Heart left ventricle (tissue), 16 donors: ENCODE results near the gene SLC35G6. TPM values are rescaled to one million over a fixed set of nuclear protein-coding genes. Genes with fewer than 3 reads are reported as not detected.

ENCODE experiments used
- ATAC-seq, 4 donors: fragments of 200-7000 bp; cut with Tn5 transposase; one replicate each; pipeline ENCODE4 v1.9.1; 2020 to 2022; ENCODE audit warnings: moderate library complexity in 4 of 4, mild to moderate bottlenecking in 3 of 4, moderate number of reproducible peaks in 1 of 4
- DNase-seq, 5 donors: peaks; one replicate each; pipeline ENCODE4 v3.0.0-alpha.2; 2020
- H3K27ac ChIP-seq, 12 donors: fragments of 200-600 bp; sonication (generic) in 4 of 12; one replicate each; pipeline versions ENCODE4 v1.5.0 to v1.8.0; 2016 to 2022; ENCODE audit warnings: mild to moderate bottlenecking in 2 of 12
- H3K27me3 ChIP-seq, 9 donors: fragments of 200-600 bp; sonication (generic) in 2 of 9; one replicate each; pipeline versions ENCODE4 v1.5.1 to v1.8.0; 2016 to 2022; ENCODE audit warnings: mild to moderate bottlenecking in 3 of 9
- H3K36me3 ChIP-seq, 9 donors: fragments of 200-600 bp; sonication (generic) in 2 of 9; one replicate each; pipeline versions ENCODE4 v1.5.0 to v1.8.0; 2018 to 2022; ENCODE audit warnings: mild to moderate bottlenecking in 2 of 9
- H3K4me1 ChIP-seq, 12 donors: fragments of 200-600 bp; sonication (generic) in 4 of 12; one replicate each; pipeline versions ENCODE4 v1.5.0 to v1.8.0; 2016 to 2022; ENCODE audit warnings: mild to moderate bottlenecking in 3 of 12
- H3K4me3 ChIP-seq, 12 donors: fragments of 200-600 bp; sonication (generic) in 4 of 12; one replicate each; pipeline versions ENCODE4 v1.5.0 to v1.8.0; 2017 to 2022; ENCODE audit warnings: mild to moderate bottlenecking in 9 of 12, moderate library complexity in 4 of 12
- H3K9me3 ChIP-seq, 12 donors: fragments of 200-600 bp; sonication (generic) in 4 of 12; one replicate each; pipeline versions ENCODE4 v1.5.0 to v1.8.0; 2016 to 2022; ENCODE audit warnings: mild to moderate bottlenecking in 1 of 12
- POLR2A ChIP-seq, 2 donors: fragments of 450-650 bp; IDR thresholded peaks; one replicate each; pipeline ENCODE4 v1.6.1; 2017; ENCODE audit warnings: antibody characterized with exemption in 2 of 2, mild to moderate bottlenecking in 2 of 2, moderate library complexity in 2 of 2
- WGBS, 4 donors: extraction: QIAGEN DNeasy Blood & Tissue Kit in 2 of 4; methylation state at CpG; one replicate each; pipeline versions ENCODE4 v1.1.5 to v1.1.7; 2013 to 2018; 5-methylcytosine and 5-hydroxymethylcytosine counted together
- intact Hi-C, 10 donors: fragments of 100-400 bp; cut with DNase I; formaldehyde crosslinking; loops; one replicate each; pipeline versions ENCODE4 v1.11.1 to v1.14.2; 2022
- polyA plus RNA-seq, 2 donors: library from polyadenylated mRNA; stranded (reverse); fragments of 200-250 nt; gene quantifications; one replicate each; pipeline ENCODE4 v1.2.3, GENCODE V29; 2013
- total RNA-seq, 9 donors: library from RNA; depleted of rRNA in 2 of 9; stranded (reverse); fragments of >200 nt in 2 of 9; fragmentation: NEBNext Ultra II Directional in 3 of 9; extraction: Animal tissue kit (Norgen Biotek cat#: 25700) in 3 of 9; gene quantifications; one replicate each; pipeline versions ENCODE4 v1.1.0 to v1.2.4, GENCODE V29; 2016 to 2023
- TF ChIP-seq, protein P1 (sequence below), 12 donors: fragments of 200-600 bp; sonication (generic) in 4 of 12; IDR thresholded peaks; one replicate each; pipeline versions ENCODE4 v1.5.0 to v1.8.0; 2018 to 2022; ENCODE audit warnings: antibody characterized with exemption in 12 of 12, mild to moderate bottlenecking in 5 of 12
- donor health status: ischemic (EF 13 %, LVEDD 7.1; RV severe dilation, severe dysfunction).
- donor health status: healthy with polysubstance abuse.
- donor health status: DM: no; HTN: yes; CAD: no.
- donor health status: DM: no; HTN: no; CAD: no.
- donor health status: ischemic (EF 25% LVEDD 6.9; RV normal size, moderate dysfunction).
- donor health status: ischemic (EF 25% LVEDD 5.7; RV mildly dilated, moderate dysfunction).
- donor health status: healthy.
- donor health status: DM: yes; HTN: yes; CAD: no.
- donor health status: ischemic (EF 35%, LVEDD 5.7; RV mildly dilated, moderate dysfunction).
- donor health status: nonischemic (EF 11% LVEDD 7.7; RV severe dilation, severe dysfunction).
- donor health status: DM: yes; HTN: yes; CAD: no.
- donor health status: PGD.
- donor health status: ischemic (EF 29% LVEDD 5.4; RV normal size, mild dysfunction).
- donor health status: nonischemic (EF 23%, LVEDD 6.1; RV moderate dilation, normal function).

Gene SLC35G6
- total and polyA plus RNA-seq, 11 donors: 0.08 TPM; not detected in 10

DNA sequence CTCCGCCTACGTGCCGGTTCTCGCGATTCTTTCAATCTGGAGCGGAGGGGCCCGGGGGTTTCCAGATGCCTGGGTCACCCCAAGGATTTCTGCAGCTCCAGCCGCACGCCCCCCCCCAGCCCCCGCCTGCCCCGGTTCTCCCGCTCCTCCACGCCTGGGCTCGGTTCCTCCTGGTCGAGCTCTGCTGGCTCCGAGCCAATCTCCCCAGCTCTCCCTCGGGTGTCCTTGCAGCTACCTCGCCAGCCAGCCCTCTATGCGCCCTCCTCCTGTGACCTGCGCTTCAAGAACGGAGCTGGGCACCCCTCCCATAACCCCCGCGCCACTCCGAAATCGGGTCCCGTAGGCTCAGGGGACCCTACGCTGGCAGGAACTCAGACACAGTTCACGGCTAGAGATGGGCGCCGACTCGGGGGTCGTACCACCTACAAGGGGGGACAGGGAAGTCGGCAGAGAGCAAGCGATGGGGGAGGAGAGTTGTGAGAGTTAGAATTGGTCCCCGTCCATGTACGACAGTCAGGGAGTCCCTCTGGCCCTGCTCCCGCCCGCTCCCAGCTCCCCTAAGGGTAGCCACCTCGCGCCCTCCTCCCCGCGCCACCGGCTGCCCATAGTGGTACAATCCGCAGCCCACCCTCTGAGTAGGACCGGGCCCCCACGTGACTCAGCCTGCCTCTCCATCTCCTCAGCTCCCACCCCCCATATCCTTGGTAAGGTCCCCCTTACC lies 41.0 kb upstream of the SLC35G6 start:
- Histone ChIP-seq H3K4me3 (peak overlapping the region; percentile 2 to 59 (median 50)), H3K9me3 (no peaks in the 10 kb centered on the region), H3K4me1 (peaks cover 4 to 66% (median 47%) of the 10 kb centered on the region in 12 donors), H3K27ac (peak overlapping the region in 7 of 12 donors; percentile 15 to 66 (median 38)), H3K27me3 (peaks cover 0 to 51% (median 8%) of the 10 kb centered on the region in 9 donors), H3K36me3 (no peaks in the 10 kb centered on the region)
- ATAC-seq (peak in 2 of 4 donors; percentile 5 to 9), DNase-seq (peak; percentile 54 to 82 (median 72))
- intact Hi-C loops: loop anchor here in 4 of 10 donors (5.0 to 10.0 kb wide), 2 partner anchors 37 to 405 kb away; partner anchors contain the start of gene ZBTB4 (in 3 of the 4)
- TF ChIP-seq, protein P1, sequence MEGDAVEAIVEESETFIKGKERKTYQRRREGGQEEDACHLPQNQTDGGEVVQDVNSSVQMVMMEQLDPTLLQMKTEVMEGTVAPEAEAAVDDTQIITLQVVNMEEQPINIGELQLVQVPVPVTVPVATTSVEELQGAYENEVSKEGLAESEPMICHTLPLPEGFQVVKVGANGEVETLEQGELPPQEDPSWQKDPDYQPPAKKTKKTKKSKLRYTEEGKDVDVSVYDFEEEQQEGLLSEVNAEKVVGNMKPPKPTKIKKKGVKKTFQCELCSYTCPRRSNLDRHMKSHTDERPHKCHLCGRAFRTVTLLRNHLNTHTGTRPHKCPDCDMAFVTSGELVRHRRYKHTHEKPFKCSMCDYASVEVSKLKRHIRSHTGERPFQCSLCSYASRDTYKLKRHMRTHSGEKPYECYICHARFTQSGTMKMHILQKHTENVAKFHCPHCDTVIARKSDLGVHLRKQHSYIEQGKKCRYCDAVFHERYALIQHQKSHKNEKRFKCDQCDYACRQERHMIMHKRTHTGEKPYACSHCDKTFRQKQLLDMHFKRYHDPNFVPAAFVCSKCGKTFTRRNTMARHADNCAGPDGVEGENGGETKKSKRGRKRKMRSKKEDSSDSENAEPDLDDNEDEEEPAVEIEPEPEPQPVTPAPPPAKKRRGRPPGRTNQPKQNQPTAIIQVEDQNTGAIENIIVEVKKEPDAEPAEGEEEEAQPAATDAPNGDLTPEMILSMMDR (IDR thresholded peaks at IDR 0.05): no peak
- no peak for TF ChIP-seq POLR2A (IDR thresholded peaks at IDR 0.05)
- 3 to 10% (median 7%) methylated on average over 22 to 46 of the region's 46 CpGs for WGBS, 4 donors

DNA sequence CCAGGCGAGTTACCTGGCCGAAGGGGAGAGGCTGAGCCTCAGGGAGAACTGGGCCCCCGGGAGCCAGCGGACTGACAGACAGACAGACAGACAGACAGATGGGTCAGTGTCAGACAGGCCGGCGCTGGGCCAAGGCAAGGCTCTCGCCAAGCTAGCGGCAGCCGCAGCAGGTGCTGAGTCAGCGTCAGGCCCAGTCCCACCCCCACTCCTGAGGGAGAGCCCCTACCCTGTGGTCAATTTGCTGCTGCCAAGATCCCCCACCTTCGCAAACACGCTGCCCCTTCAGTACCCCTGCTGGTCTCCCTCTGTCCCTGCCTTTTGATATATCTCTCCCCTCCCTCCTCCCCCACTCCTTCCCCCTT lies 40.4 kb upstream of the SLC35G6 start:
- DNase-seq: peak in 4 of 5 donors; percentile 51 to 80 (median 66)
- WGBS, 4 donors: 14 to 53% (median 22%) methylated on average over 2 to 12 of the region's 12 CpGs

DNA sequence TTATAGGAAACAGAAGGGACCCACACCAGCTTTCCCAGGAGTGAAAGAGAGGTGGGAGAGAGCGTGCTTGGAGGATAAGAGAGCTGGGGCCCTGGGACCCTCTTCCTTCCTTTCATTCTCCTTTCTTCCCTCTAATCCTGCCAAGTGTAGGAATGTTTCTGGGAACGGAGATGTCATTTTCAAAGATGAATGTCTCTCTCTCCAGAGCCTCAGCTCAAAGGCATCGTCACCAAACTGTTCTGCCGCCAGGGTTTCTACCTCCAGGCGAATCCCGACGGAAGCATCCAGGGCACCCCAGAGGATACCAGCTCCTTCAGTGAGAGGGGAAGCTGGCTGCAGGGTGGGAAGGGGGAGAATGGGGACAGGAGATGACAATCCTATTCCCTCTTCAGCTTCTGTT lies 40.0 kb upstream of the SLC35G6 start:
- WGBS, 4 donors: 67 to 79% (median 71%) methylated on average over 7 of the region's 7 CpGs
- intact Hi-C loops: loop anchor here in 4 of 10 donors (5.0 to 10.0 kb wide), 2 partner anchors 36 to 404 kb away; partner anchors contain the start of gene ZBTB4 (in 3 of the 4)
- DNase-seq: peak in 1 of 5 donors; percentile 15
- H3K27me3 ChIP-seq: peaks cover 0 to 56% (median 12%) of the 10 kb centered on the region in 9 donors
- H3K36me3 ChIP-seq: no peaks in the 10 kb centered on the region
- peaks cover 4 to 63% (median 43%) of the 10 kb centered on the region in 12 donors for H3K4me1 ChIP-seq
- H3K9me3 ChIP-seq: no peaks in the 10 kb centered on the region
- no peak overlapping the region for H3K27ac ChIP-seq
- H3K4me3 ChIP-seq: no peak overlapping the region
- no peak for TF ChIP-seq POLR2A (IDR thresholded peaks at IDR 0.05)
- TF ChIP-seq, protein P1 (IDR thresholded peaks at IDR 0.05): no peak
- no peak for ATAC-seq

More for the DNA sequence above, 40.4 kb upstream of the SLC35G6 start:
- H3K27ac ChIP-seq: peak overlapping the region in 5 of 12 donors; percentile 15 to 66 (median 42)
- no peak for ATAC-seq
- TF ChIP-seq, protein P1 (IDR thresholded peaks at IDR 0.05): no peak
- no peak for TF ChIP-seq POLR2A (IDR thresholded peaks at IDR 0.05)
- intact Hi-C loops: loop anchor here in 4 of 10 donors (5.0 to 10.0 kb wide), 2 partner anchors 36 to 404 kb away; partner anchors contain the start of gene ZBTB4 (in 3 of the 4)
- no peaks in the 10 kb centered on the region for H3K9me3 ChIP-seq
- H3K36me3 ChIP-seq: no peaks in the 10 kb centered on the region
- H3K27me3 ChIP-seq: peaks cover 0 to 56% (median 12%) of the 10 kb centered on the region in 9 donors
- H3K4me3 ChIP-seq: peak overlapping the region in 8 of 12 donors; percentile 24 to 59 (median 52)
- H3K4me1 ChIP-seq: peaks cover 4 to 66% (median 46%) of the 10 kb centered on the region in 12 donors

DNA sequence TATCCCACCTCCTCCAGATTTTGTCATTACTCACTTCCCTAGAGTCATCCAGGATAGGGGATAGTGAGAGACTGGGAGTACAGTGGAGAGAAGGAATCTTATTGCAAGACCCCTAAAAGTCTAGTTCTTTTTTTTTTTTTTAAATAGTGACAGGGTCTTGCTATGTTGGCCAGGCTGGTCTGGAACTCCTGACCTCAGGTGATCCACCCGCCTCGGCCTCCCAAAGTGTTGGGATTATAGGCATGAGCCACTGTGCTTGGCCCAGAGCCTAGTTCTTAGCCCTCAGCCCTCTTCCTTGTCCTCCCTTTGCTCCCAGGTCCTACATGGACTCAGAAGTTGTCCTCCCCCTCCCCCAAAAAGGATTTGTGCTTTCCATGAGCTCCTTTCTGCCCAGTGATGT lies 39.1 kb upstream of the SLC35G6 start:
- ATAC-seq: no peak
- H3K4me1 ChIP-seq: peaks cover 0 to 63% (median 34%) of the 10 kb centered on the region in 12 donors
- TF ChIP-seq, protein P1 (IDR thresholded peaks at IDR 0.05): no peak
- TF ChIP-seq POLR2A (IDR thresholded peaks at IDR 0.05): no peak

More for the DNA sequence above, 39.1 kb upstream of the SLC35G6 start:
- Histone ChIP-seq H3K4me3 (no peak overlapping the region), H3K9me3 (no peaks in the 10 kb centered on the region), H3K27me3 (peaks cover 0 to 59% (median 12%) of the 10 kb centered on the region in 9 donors), H3K36me3 (no peaks in the 10 kb centered on the region), H3K27ac (no peak overlapping the region)
- WGBS, 4 donors: 90 to 94% (median 94%) methylated on average over 2 of the region's 2 CpGs
- intact Hi-C loops: loop anchor here in 4 of 10 donors (5.0 to 10.0 kb wide), 2 partner anchors 35 to 403 kb away; partner anchors contain the start of gene ZBTB4 (in 3 of the 4)
- peak in 1 of 5 donors; percentile 17 for DNase-seq
